Measurements from ENCODE around the gene SELENOV. TPM values are rescaled to one million over a fixed set of nuclear protein-coding genes. Genes with fewer than 3 reads are reported as not detected.
A peak's percentile ranks its signal among the peaks of the same experiment; 100 is the strongest.

Gene SELENOV
- polyA plus RNA-seq, 3 donors: not detected

- Histone ChIP-seq H3K27ac (ENCODE audit: low read depth in 1 of 2, low read length in 2 of 2) (no peak overlapping the region), H3K27me3 (ENCODE audit: control insufficient read depth in 2 of 2, insufficient read depth in 2 of 2, low read length in 2 of 2) (peaks cover 34 to 48% of the 10 kb centered on the region in 2 donors), H3K4me3 (replicated peaks in 1 of 3; ENCODE audit: low read depth in 2 of 3, low read length in 3 of 3) (no peak overlapping the region), H3K36me3 (replicated peaks in 1 of 2; ENCODE audit: control insufficient read depth in 1 of 2, insufficient read depth in 2 of 2, low read length in 2 of 2) (no peaks in the 10 kb centered on the region), H3K9ac (ENCODE audit: insufficient read depth, low read length, poor library complexity, severe bottlenecking) (no peak overlapping the region), H3K4me2 (replicated peaks; ENCODE audit: extremely low read depth, low read length, poor library complexity, severe bottlenecking) (no peak overlapping the region), H3K79me2 (ENCODE audit: insufficient read depth, low read length) (no peaks in the 10 kb centered on the region), H4K20me1 (ENCODE audit: insufficient read depth, low read length) (no peaks in the 10 kb centered on the region), H2AFZ (ENCODE audit: insufficient read depth, low read depth, low read length, poor library complexity, severe bottlenecking) (no peak overlapping the region), H3K9me3 (replicated peaks in 1 of 2; ENCODE audit: control insufficient read depth in 1 of 2, insufficient read depth in 1 of 2, low read length in 2 of 2) (peaks cover 7 to 16% of the 10 kb centered on the region in 2 donors), H3K4me1 (ENCODE audit: control insufficient read depth in 1 of 2, insufficient read depth in 2 of 2, low read length in 2 of 2) (peaks cover 0 to 10% of the 10 kb centered on the region in 2 donors)
- peaks cover 53 to 59% (median 58%) of the 10 kb centered on the region in 3 donors for H3K27me3 Mint-ChIP-seq (ENCODE audit: low read depth in 3 of 3)
- DNase-seq: no peak
- peaks cover 12% of the 10 kb centered on the region for H3K4me1 Mint-ChIP-seq
- H3K9me3 Mint-ChIP-seq: peaks cover 0 to 15% (median 6%) of the 10 kb centered on the region in 7 donors
- TF ChIP-seq CTCF (IDR thresholded peaks at IDR 0.05): no peak
- H3K4me3 Mint-ChIP-seq: peak overlapping the region in 1 of 2 donors; percentile 68
- WGBS (ENCODE audit: insufficient coverage): 100% methylated on average over 1 of the region's 5 CpGs
- intact Hi-C loops (cut with micrococcal nuclease): no loop called here
- H3K36me3 Mint-ChIP-seq: no peaks in the 10 kb centered on the region
- H3K27ac Mint-ChIP-seq: no peak overlapping the region
These were observed 3.5 kb downstream of the SELENOV start for GRCh38 chr19:39518458-39518857.

- Histone ChIP-seq H3K79me2 (ENCODE audit: insufficient read depth, low read length) (no peaks in the 10 kb centered on the region), H2AFZ (ENCODE audit: insufficient read depth, low read depth, low read length, poor library complexity, severe bottlenecking) (no peak overlapping the region), H3K4me1 (ENCODE audit: control insufficient read depth in 1 of 2, insufficient read depth in 2 of 2, low read length in 2 of 2) (peaks cover 0 to 10% of the 10 kb centered on the region in 2 donors), H3K4me3 (replicated peaks in 1 of 3; ENCODE audit: low read depth in 2 of 3, low read length in 3 of 3) (no peak overlapping the region), H3K27me3 (ENCODE audit: control insufficient read depth in 2 of 2, insufficient read depth in 2 of 2, low read length in 2 of 2) (peaks cover 29 to 43% of the 10 kb centered on the region in 2 donors), H3K27ac (ENCODE audit: low read depth in 1 of 2, low read length in 2 of 2) (no peak overlapping the region), H3K4me2 (replicated peaks; ENCODE audit: extremely low read depth, low read length, poor library complexity, severe bottlenecking) (no peak overlapping the region), H4K20me1 (ENCODE audit: insufficient read depth, low read length) (no peaks in the 10 kb centered on the region), H3K9ac (ENCODE audit: insufficient read depth, low read length, poor library complexity, severe bottlenecking) (no peak overlapping the region), H3K36me3 (replicated peaks in 1 of 2; ENCODE audit: control insufficient read depth in 1 of 2, insufficient read depth in 2 of 2, low read length in 2 of 2) (no peaks in the 10 kb centered on the region), H3K9me3 (replicated peaks in 1 of 2; ENCODE audit: control insufficient read depth in 1 of 2, insufficient read depth in 1 of 2, low read length in 2 of 2) (peaks cover 7 to 12% of the 10 kb centered on the region in 2 donors)
- Mint-ChIP-seq H3K36me3 (no peaks in the 10 kb centered on the region), H3K27ac (no peak overlapping the region), H3K4me1 (peaks cover 12% of the 10 kb centered on the region), H3K9me3 (peaks cover 0 to 15% (median 6%) of the 10 kb centered on the region in 7 donors), H3K4me3 (no peak overlapping the region), H3K27me3 (ENCODE audit: low read depth in 3 of 3) (peaks cover 48 to 54% (median 53%) of the 10 kb centered on the region in 3 donors)
- TF ChIP-seq CTCF (IDR thresholded peaks at IDR 0.05): no peak
- DNase-seq: no peak
- intact Hi-C loops (cut with micrococcal nuclease): no loop called here
- 82% methylated on average over 6 of the region's 9 CpGs for WGBS (ENCODE audit: insufficient coverage)
These were observed 4.0 kb downstream of the SELENOV start for GRCh38 chr19:39518975-39519374.
